Trophoblast cell (in vitro differentiated cells and primary cell): Measurements from ENCODE around the gene CFP.
A peak's percentile ranks its signal among the peaks of the same experiment; 100 is the strongest.

Source experiments
- DNase-seq, 2 donors: peaks; one replicate each; pipeline ENCODE4 v3.0.0-alpha.2; 2016
- H2AFZ ChIP-seq: 2 replicates; pipeline ENCODE4 v1.6.1; 2013; ENCODE audit warnings: low read length, moderate library complexity, mild to moderate bottlenecking; ENCODE audit not compliant: insufficient read depth, poor library complexity
- H2AK5ac ChIP-seq: 2 replicates; pipeline ENCODE4 v1.6.1; 2013; ENCODE audit warnings: mild to moderate bottlenecking, low read length
- H2BK120ac ChIP-seq: 2 replicates; pipeline ENCODE4 v1.6.1; 2013; ENCODE audit warnings: low read length, mild to moderate bottlenecking, moderate library complexity; ENCODE audit not compliant: insufficient read depth, poor library complexity
- H2BK12ac ChIP-seq: 2 replicates; pipeline ENCODE4 v1.6.1; 2013; ENCODE audit warnings: mild to moderate bottlenecking, low read length, moderate library complexity
- H2BK5ac ChIP-seq: 2 replicates; pipeline ENCODE4 v1.6.1; 2013; ENCODE audit warnings: low read length, low read depth, moderate library complexity, mild to moderate bottlenecking; ENCODE audit not compliant: poor library complexity
- H3K14ac ChIP-seq: 2 replicates; pipeline ENCODE4 v1.6.1; 2013; ENCODE audit warnings: mild to moderate bottlenecking, low read length
- H3K18ac ChIP-seq: 2 replicates; pipeline ENCODE4 v1.6.1; 2013; ENCODE audit warnings: mild to moderate bottlenecking, low read length
- H3K23ac ChIP-seq: 2 replicates; pipeline ENCODE4 v1.6.1; 2013; ENCODE audit warnings: low read length
- H3K27ac ChIP-seq: 2 replicates; pipeline ENCODE4 v1.5.1; 2013; ENCODE audit warnings: low read depth, mild to moderate bottlenecking, inconsistent platforms, low read length, moderate library complexity
- H3K27me3 ChIP-seq: 2 replicates; pipeline ENCODE4 v1.6.1; 2013; ENCODE audit warnings: inconsistent platforms, mild to moderate bottlenecking, low read length, moderate library complexity; ENCODE audit not compliant: insufficient read depth
- H3K36me3 ChIP-seq, 2 experiments: 1 replicate in 1 of 2; 2 replicates in 1 of 2; pipeline ENCODE4 v1.6.1; 2013; ENCODE audit warnings: low read length in 2 of 2, mild to moderate bottlenecking in 2 of 2, moderate library complexity in 1 of 2; ENCODE audit not compliant: insufficient read depth in 2 of 2, control insufficient read depth in 1 of 2
- H3K4ac ChIP-seq: 2 replicates; pipeline ENCODE4 v1.6.1; 2013; ENCODE audit warnings: low read depth, mild to moderate bottlenecking, low read length, moderate library complexity
- H3K4me1 ChIP-seq, 2 experiments: 1 replicate in 1 of 2; 2 replicates in 1 of 2; pipeline ENCODE4 v1.6.1; 2013; ENCODE audit warnings: low read length in 2 of 2, mild to moderate bottlenecking in 2 of 2, moderate library complexity in 1 of 2; ENCODE audit not compliant: insufficient read depth in 2 of 2, control insufficient read depth in 1 of 2
- H3K4me2 ChIP-seq: 2 replicates; pipeline ENCODE4 v1.6.1; 2013; ENCODE audit warnings: inconsistent platforms, mild to moderate bottlenecking, low read length, moderate library complexity
- H3K4me3 ChIP-seq: 2 replicates; pipeline ENCODE4 v1.5.1; 2013; ENCODE audit warnings: mild to moderate bottlenecking, low read depth, low read length, inconsistent platforms
- H3K79me1 ChIP-seq: one replicate; pipeline ENCODE4 v1.6.1; 2013; ENCODE audit warnings: low read length
- H3K79me2 ChIP-seq: 2 replicates; pipeline ENCODE4 v1.6.1; 2013; ENCODE audit warnings: low read length, mild to moderate bottlenecking; ENCODE audit not compliant: control insufficient read depth, insufficient read depth, poor library complexity
- H3K9ac ChIP-seq: 2 replicates; pipeline ENCODE4 v1.6.1; 2013; ENCODE audit warnings: mild to moderate bottlenecking, low read length
- H3K9me3 ChIP-seq: 2 replicates; pipeline ENCODE4 v1.6.1; 2013; ENCODE audit warnings: low read depth, mild to moderate bottlenecking, control low read depth, inconsistent platforms, low read length; ENCODE audit not compliant: insufficient read depth
- H4K12ac ChIP-seq: 2 replicates; pipeline ENCODE4 v1.6.1; 2013; ENCODE audit warnings: low read depth, mild to moderate bottlenecking, low read length, moderate library complexity
- H4K8ac ChIP-seq: 2 replicates; pipeline ENCODE4 v1.6.1; 2013; ENCODE audit warnings: low read depth, mild to moderate bottlenecking, low read length, moderate library complexity
- H4K91ac ChIP-seq: one replicate; pipeline ENCODE4 v1.6.1; 2013; ENCODE audit warnings: low read depth, mild to moderate bottlenecking, low read length, moderate library complexity
- WGBS: extraction: QIAGEN DNeasy Blood & Tissue Kit; methylation state at CpG from one replicate; pipeline ENCODE4 v1.1.7; 2013; ENCODE audit warnings: missing lambda C conversion rate; ENCODE audit not compliant: insufficient read length, insufficient coverage; ENCODE audit errors: extremely low coverage; 5-methylcytosine and 5-hydroxymethylcytosine counted together

The CFP gene

DNA sequence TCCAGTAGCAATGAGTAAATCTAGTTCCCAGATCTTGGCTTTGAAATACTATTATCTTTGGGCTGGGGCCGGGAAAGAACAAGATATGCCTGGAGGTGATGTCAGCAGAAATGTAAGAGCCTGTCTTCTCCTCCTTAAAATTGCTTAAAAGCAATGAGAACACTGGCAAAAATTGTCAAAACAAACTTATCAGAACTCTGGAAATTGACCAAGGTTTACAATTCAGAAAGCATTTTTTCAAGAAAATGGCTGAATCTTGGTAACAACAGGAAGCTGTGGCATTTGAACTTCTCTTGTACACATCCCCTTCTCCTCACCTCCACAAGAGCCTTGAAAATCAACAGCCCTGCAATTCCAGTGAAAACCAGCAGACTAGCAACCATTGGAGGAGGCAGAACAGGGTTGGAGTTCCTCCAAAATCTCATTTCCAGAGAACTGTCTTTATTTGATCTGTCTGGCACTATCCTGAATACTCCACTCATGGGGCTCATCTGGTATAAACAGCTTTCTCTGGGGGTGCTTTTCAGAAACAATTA is 33.9 kb downstream of the CFP start:
- Histone ChIP-seq H3K4me3 (no peak overlapping the region), H4K12ac (no peak overlapping the region), H3K14ac (no peak overlapping the region), H2BK5ac (no peak overlapping the region), H3K36me3 (no peaks in the 10 kb centered on the region), H4K91ac (no peak overlapping the region), H3K27ac (no peak overlapping the region), H3K9me3 (no peaks in the 10 kb centered on the region), H3K18ac (no peak overlapping the region), H2AK5ac (no peak overlapping the region), H3K4me1 (no peaks in the 10 kb centered on the region), H4K8ac (no peak overlapping the region), H3K4me2 (no peak overlapping the region), H3K79me2 (no peaks in the 10 kb centered on the region), H3K4ac (no peak overlapping the region), H2BK120ac (no peak overlapping the region), H3K27me3 (no peaks in the 10 kb centered on the region), H3K9ac (no peak overlapping the region), H2AFZ (no peak overlapping the region), H3K23ac (no peak overlapping the region), H3K79me1 (no peaks in the 10 kb centered on the region), H2BK12ac (no peak overlapping the region)
- WGBS: no CpG with 5 or more reads among the region's 1 CpG
- no peak for DNase-seq

DNA sequence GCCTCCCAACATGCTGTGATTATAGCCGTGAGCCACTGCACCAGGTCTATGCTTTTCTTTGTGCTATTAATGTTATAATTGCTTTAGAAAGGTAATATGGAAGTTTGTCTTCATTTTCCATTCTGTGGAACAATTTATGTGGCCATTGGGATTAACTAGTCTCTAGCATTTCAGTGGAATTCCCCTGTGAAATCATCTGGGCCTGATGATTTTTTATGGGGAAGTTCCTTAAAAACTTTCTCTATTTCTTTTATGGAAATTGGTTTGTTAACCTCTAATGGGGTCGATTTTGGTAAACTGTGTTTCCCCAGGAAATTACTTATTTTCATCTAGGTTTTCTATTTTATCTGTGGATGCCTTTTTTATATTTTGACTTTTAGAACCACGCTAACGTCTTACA is 36.2 kb downstream of the CFP start:
- H2AK5ac ChIP-seq: no peak overlapping the region
- H3K9me3 ChIP-seq: no peaks in the 10 kb centered on the region
- H2BK12ac ChIP-seq: no peak overlapping the region
- H3K4me2 ChIP-seq: no peak overlapping the region
- no peak overlapping the region for H3K4ac ChIP-seq
- no peak for DNase-seq
- no peaks in the 10 kb centered on the region for H3K79me2 ChIP-seq
- no peak overlapping the region for H3K14ac ChIP-seq
- no CpG with 5 or more reads among the region's 4 CpGs for WGBS
- H3K27me3 ChIP-seq: no peaks in the 10 kb centered on the region
- no peak overlapping the region for H2BK120ac ChIP-seq
- no peak overlapping the region for H3K4me3 ChIP-seq
- no peak overlapping the region for H3K27ac ChIP-seq
- H4K12ac ChIP-seq: no peak overlapping the region
- H3K23ac ChIP-seq: no peak overlapping the region
- no peaks in the 10 kb centered on the region for H3K36me3 ChIP-seq
- H2AFZ ChIP-seq: no peak overlapping the region
- no peak overlapping the region for H3K18ac ChIP-seq
- no peaks in the 10 kb centered on the region for H3K79me1 ChIP-seq
- no peak overlapping the region for H2BK5ac ChIP-seq
- H4K91ac ChIP-seq: no peak overlapping the region
- no peak overlapping the region for H3K9ac ChIP-seq
- no peak overlapping the region for H4K8ac ChIP-seq
- no peaks in the 10 kb centered on the region for H3K4me1 ChIP-seq

DNA sequence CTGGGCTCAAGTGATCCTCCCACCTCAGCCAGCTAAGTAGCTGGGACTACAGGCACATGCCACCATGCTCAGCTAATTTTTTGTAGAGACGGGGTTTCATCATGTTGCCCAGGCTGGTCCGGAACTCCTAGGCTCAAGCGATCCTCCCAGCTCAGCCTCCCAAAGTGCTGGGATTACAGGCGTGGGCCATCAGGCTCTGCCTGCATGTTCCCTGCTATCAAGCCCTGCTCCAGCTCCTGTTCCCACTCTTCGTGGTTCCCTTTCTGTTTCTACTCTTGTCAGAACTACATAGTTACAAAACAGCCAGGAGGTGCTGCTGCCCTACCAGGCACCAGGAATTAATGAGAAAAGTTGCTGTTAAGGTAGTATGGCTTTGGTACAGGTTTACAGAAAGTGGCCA is 38.7 kb downstream of the CFP start:
- H4K91ac ChIP-seq: no peak overlapping the region
- no peak overlapping the region for H3K9ac ChIP-seq
- H4K12ac ChIP-seq: no peak overlapping the region
- H3K79me1 ChIP-seq: no peaks in the 10 kb centered on the region
- H3K4ac ChIP-seq: no peak overlapping the region
- DNase-seq: no peak
- no peaks in the 10 kb centered on the region for H3K9me3 ChIP-seq
- no peak overlapping the region for H4K8ac ChIP-seq
- peaks cover 0 to 3% of the 10 kb centered on the region in 2 experiments for H3K36me3 ChIP-seq
- H3K27me3 ChIP-seq: no peaks in the 10 kb centered on the region
- no peak overlapping the region for H2BK120ac ChIP-seq
- H3K23ac ChIP-seq: no peak overlapping the region
- no peak overlapping the region for H3K27ac ChIP-seq
- H2BK5ac ChIP-seq: no peak overlapping the region
- WGBS: no CpG with 5 or more reads among the region's 5 CpGs
- H3K4me3 ChIP-seq: no peak overlapping the region
- H3K18ac ChIP-seq: no peak overlapping the region
- no peaks in the 10 kb centered on the region for H3K4me1 ChIP-seq
- H3K79me2 ChIP-seq: no peaks in the 10 kb centered on the region
- no peak overlapping the region for H2BK12ac ChIP-seq
- no peak overlapping the region for H3K4me2 ChIP-seq
- H2AK5ac ChIP-seq: no peak overlapping the region
- no peak overlapping the region for H2AFZ ChIP-seq
- H3K14ac ChIP-seq: no peak overlapping the region

DNA sequence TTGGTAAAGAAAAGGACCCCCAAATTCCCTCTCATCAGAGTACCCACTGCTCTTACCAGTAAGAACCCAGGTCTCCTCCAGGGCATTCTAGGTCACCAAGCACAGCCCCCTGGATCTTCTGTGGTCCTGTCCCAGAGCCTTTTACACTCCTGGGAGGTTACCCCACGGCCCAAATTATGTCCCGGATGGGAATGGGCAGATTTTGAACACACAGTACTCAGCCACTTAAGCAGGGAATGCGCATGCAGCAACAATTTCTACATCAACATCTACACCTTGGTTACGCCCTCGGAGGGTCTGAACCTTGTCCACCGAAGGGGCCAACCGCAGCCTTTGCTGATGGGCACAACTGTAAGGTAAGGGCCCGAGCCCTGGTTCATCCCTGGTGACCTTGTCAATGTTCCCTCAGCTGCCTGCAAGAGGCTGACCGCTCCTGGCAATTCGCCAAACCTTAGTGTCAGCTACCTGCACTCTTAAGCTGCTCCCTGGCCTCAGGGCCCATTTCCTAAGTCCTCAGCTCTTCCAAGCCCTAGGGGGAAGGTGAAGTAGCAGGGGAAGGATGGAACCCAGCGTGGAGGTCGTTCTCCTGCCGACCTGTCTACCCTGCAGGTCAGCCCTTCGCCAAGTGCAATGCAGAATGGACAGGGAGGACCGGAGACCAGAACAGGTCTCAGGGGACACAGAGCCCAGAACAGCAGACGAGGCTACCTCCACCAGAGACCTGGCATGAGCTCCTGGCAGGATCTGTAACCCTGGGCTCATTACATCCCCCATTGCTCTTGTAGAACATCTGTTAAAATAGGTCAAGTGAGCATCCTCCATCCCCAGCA is 41.6 kb downstream of the CFP start:
- Histone ChIP-seq H3K4me2 (no peak overlapping the region), H3K27ac (no peak overlapping the region), H2AK5ac (no peak overlapping the region), H3K18ac (no peak overlapping the region), H3K27me3 (no peaks in the 10 kb centered on the region), H3K14ac (no peak overlapping the region), H3K9me3 (peaks cover 3% of the 10 kb centered on the region), H3K23ac (no peak overlapping the region), H2BK120ac (no peak overlapping the region), H2BK12ac (no peak overlapping the region), H3K79me1 (no peaks in the 10 kb centered on the region), H4K91ac (no peak overlapping the region), H3K4me1 (no peaks in the 10 kb centered on the region), H3K4ac (no peak overlapping the region), H2AFZ (no peak overlapping the region), H2BK5ac (no peak overlapping the region), H3K9ac (no peak overlapping the region), H4K8ac (no peak overlapping the region), H3K4me3 (no peak overlapping the region), H4K12ac (no peak overlapping the region), H3K79me2 (no peaks in the 10 kb centered on the region), H3K36me3 (peaks cover 10 to 11% of the 10 kb centered on the region in 2 experiments)
- WGBS: no CpG with 5 or more reads among the region's 16 CpGs
- peak; percentile 44 to 60 for DNase-seq
